Muscle of back (tissue), 11 donors: ENCODE results near the gene NDFIP1. TPM values are rescaled to one million over a fixed set of nuclear protein-coding genes. Genes with fewer than 3 reads are reported as not detected.

Experiments used
- DNase-seq, 3 donors: peaks; one replicate each; pipeline versions ENCODE4 v3.0.0 to v3.0.0-alpha.2; 2013
- polyA plus RNA-seq, 10 donors: library from polyadenylated mRNA; unstranded; fragments of 120-200 nt; gene quantifications; one replicate each; pipeline ENCODE4 v1.2.1, GENCODE V29; 2013; ENCODE audit not compliant: insufficient read length in 10 of 10

NDFIP1 gene
- polyA plus RNA-seq, 10 donors, result 63.6 to 81.5 (median 67.6) TPM

DNA sequence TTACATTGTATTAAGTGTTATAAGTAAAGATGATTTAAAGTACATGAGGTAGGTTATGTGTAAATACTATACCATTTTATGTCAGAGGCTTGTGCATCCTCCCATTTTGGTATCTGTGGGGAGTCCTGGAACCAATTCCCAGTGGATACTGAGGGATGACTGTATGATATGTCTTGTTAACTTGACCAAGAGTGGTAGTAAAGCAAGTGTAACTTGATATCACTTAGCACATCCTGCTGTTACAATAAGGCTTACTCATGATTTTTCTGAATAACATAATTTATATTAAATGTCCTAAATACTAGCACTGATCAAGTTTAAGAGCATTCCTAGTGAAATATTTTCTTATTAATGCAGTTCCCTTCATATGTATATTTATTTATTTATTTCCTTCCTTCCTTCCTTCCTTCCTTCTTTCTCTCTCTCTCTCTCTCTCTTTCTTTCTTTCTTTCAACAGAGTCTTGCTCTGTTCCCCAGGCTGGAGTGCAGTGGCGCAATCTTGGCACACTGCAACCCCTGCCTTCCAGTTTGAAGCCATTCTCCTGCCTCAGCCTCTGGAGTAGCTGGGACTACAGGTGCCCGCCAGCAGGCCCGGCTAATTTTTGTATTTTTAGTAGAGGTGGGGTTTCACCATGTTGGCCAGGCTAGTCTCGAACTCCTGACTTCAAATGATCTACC is 7.5 kb downstream of the NDFIP1 start:
- DNase-seq, result no peak

DNA sequence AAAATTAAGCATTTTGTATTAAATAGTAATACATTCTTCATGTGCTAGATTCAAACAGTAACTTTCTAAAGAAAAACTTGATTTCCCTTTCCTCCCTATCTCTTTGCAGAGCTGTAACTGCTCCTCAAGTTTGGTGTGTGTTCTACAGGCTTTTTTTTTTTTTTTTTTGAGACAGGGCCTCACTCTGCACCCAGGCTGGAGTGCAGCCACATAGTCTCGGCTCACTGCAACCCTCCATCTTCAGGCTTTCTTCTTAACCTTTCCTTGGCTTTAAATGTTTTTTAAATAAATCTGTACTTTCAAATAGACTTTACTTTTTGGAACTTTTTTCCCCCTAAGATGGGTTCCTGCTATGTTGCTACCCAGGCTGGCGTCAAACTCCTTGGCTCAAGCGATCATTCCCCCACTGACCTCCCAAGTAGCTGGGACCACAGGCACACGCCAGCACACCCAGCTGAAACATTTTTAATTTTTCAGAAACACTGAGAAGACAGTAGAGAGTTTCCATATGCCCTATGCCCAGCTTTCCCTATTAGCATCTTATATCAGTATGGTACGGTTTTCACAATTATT is 9.1 kb downstream of the NDFIP1 start:
- DNase-seq, result peak in 1 of 3 donors; percentile 30

DNA sequence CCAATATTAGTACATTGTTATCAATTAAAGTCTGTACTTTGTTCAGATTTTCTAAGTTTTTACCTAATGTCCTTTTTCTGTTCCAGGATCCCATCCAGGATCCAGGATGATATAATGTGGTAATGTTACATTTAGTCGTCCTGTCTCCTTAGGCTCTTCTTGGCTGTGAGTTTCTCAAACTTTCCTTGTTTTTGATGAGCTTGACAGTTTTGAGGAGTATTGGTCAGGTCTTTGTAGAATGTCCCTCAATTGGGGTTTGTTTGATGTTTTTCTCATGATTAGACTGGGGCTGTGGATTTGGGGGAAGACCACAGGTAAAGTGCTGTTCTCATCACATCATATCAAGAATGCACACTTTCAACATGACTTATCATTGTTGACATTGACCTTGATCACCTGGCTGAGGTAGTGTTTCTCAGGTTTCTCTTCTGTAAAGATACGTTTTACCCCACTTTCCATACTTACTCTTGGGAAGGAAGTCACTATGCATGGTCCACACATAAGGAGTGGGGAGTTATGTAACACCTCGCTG is 9.6 kb downstream of the NDFIP1 start:
- DNase-seq, result no peak

DNA sequence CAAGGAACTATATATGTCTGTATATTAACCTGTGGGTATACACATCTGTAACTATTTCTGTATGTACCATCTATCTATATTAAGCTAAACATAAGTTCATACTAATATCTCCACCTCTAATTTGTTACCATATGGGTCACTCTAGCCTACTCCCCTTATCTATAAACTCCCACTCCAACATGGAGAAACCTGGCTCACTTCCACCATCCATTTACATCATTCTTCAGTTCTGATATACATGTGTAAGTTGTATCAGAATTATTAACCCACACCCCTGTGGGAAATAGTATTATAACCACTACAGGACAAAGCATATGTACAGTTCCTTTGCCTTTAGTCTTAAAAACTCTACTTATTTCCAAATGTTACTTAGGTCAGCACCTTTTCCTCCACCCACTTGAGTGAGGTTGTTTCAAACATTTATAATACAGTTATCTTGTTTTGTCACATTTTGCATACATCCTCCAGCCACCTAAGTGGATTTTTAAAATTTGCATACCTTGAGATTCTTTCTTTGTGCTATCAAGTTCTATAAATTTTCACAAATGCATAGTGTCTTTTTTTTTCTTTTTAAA is 10.6 kb downstream of the NDFIP1 start:
- no peak for DNase-seq

DNA sequence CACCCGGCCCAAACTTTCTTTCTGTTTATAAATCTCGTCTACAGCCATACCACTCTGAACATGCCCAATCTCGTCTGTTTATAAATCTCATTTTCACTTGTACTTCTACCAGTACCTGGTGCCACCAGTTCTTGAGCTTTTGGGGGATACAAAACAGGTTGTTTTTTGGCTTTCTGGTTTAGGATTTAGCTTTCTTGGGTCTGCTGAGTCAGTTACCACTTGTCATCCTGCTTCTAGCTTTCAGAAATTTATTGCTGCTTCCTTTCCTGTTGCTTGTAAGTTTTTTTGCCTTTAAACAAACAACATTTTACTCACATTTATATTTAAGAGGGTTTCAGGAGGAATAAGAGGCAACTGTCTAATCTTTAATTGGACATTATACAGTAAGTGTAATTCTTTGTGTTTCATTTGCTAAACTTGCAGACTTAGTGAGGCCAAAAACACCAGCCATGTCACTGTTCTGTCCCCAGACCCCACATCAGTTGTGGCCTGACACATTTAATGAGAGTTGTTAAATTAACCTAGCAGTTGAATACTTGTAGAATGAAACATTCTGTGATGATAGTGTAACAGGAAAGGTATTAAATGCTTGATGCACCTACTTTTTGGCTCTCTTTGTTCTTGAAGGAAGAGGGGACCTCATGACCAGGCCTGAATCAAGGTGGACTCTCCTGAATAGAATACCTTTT is 11.8 kb downstream of the NDFIP1 start:
- no peak for DNase-seq

DNA sequence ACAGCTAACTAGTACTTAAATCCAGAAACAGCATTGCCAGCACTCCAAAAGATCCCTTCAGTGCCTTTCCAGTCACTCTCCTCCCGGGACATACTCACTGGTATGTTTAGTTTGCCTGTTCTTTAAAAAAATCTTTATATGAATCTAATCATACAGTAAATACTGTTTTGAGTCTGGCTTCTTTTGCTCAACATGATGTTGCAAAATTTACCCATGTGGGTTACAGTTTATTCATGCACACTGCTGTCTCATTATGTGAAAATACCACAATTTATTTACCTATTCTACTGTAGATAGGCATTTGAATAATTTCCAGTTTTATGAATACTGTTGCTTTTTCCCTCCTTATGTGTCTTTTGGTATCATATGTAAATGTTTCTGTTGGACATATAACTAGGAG is 13.5 kb downstream of the NDFIP1 start:
- no peak for DNase-seq

DNA sequence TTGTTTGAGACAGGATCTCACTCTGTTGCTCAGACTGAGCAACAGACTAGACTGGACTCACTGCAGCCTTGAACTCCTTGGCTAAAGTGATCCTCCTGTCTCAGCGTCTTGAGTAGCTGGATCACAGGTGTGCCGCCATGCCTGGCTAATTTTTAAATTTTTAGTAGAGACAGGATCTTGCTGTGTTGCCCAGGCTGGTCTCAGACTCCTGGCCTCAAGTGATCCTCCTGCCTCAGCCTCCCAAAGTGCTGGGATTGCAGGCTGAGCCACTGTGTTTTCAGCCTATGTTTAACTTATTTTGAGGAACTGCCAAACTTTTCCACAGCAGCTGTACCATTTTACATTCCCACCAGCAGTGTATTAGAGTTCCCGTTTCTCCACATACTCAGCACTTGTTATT is 16.8 kb downstream of the NDFIP1 start:
- no peak for DNase-seq

DNA sequence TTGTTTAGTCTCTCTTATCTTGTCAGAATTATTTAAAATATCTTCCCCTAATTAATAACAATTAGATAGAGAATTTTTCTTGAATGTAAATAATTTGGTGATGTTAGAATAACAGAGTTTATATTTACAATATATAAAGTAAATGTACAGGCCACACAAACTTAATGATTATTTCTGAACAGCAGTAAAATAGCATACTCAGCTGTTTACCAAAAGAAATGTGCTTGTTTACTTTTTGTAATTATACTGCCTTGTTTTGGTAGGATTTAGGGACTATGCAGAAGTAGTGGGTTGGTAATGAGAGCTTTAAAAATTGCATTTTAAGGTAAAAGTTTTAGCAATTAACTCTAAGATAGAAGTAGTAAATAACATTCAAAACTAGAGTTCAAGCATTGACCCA is 17.4 kb downstream of the NDFIP1 start:
- DNase-seq, result no peak

DNA sequence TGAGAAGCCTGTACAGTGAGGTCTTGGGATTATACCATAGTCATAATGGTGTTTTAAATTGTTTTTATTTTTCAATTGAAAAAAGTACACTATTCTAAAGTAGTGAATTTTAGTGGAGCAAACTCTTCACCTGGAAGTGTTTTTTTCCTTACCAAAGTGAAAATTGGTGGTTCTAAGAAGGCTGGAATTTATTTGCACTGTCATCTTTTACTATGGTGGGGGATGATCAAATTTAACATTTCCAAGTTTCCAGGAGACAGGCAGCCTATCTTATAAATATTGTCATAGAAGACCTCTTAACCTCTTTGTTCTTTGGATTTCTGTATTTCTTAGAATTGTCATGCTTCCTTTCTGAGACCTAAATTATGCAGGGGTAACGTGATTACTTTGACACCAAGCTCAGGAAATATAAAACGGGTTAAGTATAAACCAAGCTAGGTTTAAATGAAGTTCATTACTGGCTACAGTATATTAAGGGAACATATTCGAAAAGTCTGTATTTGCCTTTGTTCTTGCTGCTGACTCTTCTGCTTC is 20.2 kb downstream of the NDFIP1 start:
- DNase-seq, result no peak

DNA sequence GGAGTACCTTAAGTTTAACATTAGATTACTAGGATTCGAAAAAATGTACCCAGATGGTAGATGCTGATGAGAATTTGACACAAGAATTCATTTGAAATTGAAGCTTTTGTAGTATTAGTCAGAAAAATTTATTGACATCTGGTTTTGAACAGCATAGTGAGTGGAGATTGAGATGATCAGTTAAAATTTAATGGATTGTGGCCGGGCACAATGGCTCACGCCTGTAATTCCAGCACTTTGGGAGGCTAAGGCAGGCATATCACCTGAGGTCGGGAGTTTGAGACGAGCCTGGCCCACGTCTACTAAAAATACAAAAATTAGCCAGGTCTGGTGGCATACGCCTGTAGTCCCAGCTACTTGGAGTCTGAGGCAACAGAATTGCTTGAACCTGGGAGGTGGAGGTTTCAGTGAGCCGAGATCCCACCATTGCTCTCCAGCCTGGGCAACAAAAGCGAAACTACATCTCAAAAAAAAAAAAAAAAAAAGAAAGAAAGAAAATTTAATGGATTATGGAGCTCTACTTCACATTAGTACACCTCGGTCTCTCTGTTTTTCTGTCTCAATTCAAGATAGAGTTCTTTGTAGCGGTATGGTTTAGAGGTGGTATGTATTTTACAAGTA is 21.0 kb downstream of the NDFIP1 start:
- DNase-seq, result no peak

DNA sequence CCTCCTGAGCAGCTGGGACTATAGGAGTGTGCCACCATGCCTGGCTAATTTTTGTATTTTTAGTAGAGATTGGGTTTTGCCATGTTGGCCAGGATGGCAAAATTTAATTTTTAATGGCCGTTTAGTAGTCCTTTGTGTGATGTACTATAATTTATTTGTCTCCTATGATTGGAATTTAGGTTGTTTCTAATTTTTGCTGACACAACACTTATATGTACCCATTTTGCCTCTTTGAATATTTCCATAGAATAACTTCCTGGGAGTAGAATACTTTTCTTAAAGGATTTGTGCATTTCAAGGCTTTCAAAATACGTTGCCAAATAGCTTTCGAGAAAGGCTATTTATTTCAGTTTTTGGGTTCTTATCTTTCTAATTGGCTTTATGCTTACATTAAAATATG is 22.8 kb downstream of the NDFIP1 start:
- DNase-seq, result no peak

DNA sequence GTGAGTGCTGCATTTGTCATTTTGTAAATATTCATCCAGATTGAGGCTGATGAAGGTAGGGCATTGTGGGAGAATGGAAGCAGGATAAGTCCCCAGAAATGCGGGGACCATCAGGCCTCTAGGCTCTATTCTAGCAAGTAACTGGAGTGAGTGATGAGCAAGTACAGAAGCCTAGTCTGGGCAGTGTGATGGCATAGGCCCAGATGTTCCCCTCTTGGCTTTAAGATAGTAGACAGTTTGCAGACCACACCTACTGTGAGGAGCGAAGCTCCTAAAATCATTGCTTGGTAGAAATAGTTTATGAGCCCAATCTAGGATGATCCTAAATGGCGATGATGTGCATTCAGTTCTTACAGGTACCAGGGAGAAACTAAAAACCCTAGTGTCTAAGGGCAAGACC is 24.3 kb downstream of the NDFIP1 start:
- DNase-seq, result no peak

DNA sequence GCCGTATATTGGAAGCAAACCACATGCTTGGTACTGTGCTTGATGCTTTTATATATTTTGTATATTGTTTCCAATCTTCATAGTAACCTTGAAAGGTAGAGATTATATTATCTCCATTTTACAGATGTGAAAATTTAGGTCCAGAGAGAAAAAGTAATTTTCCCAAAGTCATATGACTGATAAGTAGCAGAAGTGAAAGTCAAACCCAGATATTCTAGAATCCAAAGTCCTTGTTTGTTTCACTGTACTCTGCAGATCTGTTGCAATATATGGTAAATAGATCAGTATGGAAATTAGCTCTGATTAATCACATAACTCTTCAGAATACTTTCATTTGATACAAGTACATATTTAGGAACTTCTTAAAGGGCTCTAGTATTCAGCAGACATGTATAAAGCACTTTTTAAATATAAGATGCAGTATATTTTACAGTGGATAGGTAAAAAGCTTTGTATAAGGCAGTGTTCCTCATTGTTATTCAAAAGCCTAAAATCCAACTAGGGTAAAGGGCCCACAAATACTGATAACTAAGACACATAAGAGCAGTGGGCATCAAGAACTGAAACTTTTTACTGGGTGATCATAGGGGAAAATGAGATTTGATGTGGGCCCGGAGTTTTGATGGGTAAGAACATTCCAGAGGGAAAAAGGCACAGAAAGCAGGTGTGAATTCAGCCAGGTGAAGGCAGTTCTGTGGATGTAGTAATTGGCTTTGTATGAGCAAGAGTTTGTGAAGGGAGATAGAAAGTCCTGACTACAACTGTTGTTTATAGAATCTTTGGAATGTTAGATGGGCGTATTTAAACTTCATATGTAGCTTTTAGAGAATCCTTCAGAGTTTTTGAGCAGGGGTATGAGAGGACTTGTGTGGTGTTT is 25.0 kb downstream of the NDFIP1 start:
- no peak for DNase-seq

DNA sequence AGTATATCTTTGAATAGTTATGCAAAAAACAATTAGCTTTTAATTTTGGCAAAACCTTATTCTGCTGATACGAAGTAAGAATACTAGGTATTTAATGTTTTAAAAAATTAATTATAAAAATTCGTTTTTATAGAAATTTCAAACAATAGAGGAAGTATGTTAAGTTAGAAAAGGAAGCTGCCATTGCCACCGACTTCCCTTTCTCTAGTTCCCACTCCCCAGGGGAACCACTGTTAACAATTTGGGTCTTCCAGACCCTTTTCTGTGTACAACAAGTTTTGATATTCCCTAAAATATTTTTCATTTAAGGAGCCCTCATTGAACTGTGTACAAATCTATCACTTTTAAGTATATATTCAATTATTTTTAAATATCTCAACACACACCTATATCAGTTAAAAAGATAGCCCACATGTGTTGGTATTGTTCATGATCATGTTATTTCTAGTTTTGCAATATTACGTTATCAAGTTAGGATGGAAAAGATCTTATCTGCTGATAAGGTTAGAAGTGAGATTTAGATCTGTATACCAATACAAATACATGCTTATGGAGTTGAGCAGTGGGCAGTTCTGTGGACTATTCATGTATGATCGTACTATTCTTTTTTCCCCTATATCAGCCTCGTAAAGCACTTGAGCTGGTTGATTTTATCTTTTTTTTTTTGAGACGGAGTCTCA is 25.9 kb downstream of the NDFIP1 start:
- DNase-seq, result no peak

DNA sequence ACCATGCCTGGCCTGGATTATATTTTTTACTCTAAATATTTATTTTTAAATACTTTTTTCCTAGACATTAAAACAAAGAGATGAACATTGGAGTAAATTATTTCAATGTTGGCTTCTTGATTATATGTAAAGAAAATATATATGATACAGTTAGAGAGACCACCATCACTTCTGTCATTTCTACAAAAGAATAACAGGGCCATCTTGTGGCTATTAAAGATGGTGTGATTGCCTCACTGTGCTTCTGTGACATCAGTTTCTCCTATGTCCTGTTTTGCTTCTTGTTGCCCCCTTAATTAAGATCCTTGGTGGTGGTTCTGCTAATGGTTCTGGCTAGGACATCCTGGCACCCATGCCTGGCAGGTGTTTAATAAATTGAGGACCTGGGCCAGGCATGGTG is 32.9 kb downstream of the NDFIP1 start:
- no peak for DNase-seq

DNA sequence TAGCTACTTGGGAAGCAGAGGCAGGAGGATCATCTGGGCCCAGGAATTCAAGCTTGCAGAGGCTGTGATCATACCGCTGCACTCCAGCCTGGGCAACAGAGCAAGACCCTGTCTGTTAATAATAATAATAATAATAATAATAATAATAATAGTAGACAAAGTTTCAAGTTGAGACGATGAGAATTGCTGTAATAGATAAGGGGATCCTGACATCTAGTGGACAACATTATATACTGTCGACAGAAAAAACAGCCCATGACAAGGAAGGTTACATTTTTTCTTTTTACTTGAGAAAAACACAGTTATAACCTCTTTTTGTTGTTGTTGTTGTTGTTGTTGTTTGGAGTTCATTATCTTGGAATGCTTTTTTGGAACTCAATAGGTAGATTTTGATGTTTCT is 35.3 kb downstream of the NDFIP1 start:
- peak in 2 of 3 donors; percentile 32 to 59 for DNase-seq

DNA sequence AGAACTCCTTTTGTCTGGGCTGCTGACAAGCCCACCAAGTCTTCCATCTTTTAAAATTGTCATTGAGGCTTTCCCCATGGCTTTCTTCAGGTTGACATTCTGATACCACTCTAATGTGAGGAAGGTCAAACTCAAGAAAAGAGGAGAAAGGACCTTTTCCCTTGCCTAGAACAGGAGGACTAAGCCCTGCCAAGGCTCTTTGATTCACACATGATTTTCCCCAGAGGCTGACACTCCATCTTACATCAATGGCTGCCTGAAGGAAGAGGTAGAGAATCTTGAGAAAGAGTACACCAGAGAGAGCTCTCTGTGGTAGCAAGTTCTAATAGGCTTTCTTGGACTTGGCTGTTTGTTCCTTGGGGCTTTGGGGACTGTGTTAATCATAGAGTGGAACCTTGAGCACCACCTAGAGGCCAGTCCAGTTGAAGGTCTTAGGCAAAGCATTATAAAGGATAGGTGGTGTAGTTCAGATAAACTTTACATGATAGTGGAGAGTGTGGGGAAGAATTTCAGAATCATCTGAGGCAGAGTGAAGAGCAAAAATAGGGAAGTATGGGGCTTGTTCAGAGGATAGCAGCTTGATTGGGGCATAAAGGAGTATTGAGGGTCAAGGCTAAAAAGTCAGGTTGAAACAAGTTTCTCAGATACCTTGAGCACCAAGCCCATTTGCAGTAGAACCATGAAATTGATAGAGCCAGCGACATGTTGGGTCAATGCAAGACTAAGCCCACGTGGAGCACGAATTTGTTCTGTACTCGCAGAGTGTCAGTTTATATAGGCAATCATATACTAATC is 36.7 kb downstream of the NDFIP1 start:
- DNase-seq, result peak; percentile 45 to 73 (median 62)

DNA sequence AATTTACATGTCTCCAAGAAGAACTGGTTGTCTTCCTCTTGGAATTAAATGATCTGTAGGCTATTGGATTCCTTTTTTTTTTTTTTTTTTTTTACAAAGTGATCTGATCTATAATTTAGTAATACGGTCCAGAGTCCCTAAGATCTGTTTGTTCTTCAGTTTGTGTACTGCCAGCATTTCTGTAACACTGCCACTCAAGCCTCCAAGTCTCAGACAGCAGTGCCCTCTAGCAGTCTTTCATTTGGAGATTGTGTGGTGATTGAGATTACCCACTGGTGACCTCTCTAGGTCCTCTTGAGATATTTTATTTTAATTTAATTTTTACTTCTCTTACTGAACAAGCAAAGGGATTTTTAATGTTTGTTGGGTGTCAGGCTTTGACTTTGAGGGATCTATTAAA is 40.8 kb downstream of the NDFIP1 start:
- DNase-seq, result no peak

DNA sequence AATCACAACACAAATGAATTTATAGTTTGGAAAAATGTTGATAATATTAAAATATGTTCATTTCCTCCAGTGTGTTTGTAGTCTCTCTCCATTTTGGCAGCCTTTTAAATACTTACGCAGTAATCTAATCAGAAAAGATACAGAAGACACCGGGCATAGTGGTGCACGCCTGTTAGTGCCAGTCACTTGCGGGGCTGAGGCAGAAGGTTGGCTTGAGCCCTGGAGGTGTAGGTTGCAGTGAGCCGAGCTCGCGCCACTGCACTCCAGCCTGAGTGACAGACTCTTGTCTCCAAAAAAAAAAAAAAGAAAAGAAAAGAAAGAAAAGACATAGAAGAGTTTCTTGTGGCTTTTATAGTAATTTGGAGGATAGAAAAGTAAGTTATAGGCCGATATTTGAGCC is 41.9 kb downstream of the NDFIP1 start:
- DNase-seq, result no peak
